NB4 (cell line): ENCODE data around the gene ANKRD39.

ENCODE experiments used
- DNase-seq: peaks from one replicate; pipeline ENCODE4 v3.0.0; 2010; ENCODE audit warnings: low read depth
- H3K4me3 ChIP-seq: one replicate; pipeline ENCODE4 v1.5.1; 2011; ENCODE audit warnings: mild to moderate bottlenecking, low read depth, low read length, moderate library complexity
- CTCF ChIP-seq: IDR thresholded peaks from one replicate; pipeline ENCODE4 v1.5.1; 2012; ENCODE audit warnings: low read depth, low read length
- MAX ChIP-seq: IDR thresholded peaks from 2 replicates; pipeline ENCODE4 v1.6.1; 2011; ENCODE audit warnings: low read depth, low read length
- MYC ChIP-seq: IDR thresholded peaks from 2 replicates; pipeline ENCODE4 v1.6.1; 2011; ENCODE audit warnings: low read depth, low read length
- POLR2A ChIP-seq: IDR thresholded peaks from 2 replicates; pipeline ENCODE4 v1.6.1; 2011; ENCODE audit warnings: mild to moderate bottlenecking; ENCODE audit not compliant: insufficient read length; ENCODE audit errors: extremely low read depth

Gene ANKRD39

DNA sequence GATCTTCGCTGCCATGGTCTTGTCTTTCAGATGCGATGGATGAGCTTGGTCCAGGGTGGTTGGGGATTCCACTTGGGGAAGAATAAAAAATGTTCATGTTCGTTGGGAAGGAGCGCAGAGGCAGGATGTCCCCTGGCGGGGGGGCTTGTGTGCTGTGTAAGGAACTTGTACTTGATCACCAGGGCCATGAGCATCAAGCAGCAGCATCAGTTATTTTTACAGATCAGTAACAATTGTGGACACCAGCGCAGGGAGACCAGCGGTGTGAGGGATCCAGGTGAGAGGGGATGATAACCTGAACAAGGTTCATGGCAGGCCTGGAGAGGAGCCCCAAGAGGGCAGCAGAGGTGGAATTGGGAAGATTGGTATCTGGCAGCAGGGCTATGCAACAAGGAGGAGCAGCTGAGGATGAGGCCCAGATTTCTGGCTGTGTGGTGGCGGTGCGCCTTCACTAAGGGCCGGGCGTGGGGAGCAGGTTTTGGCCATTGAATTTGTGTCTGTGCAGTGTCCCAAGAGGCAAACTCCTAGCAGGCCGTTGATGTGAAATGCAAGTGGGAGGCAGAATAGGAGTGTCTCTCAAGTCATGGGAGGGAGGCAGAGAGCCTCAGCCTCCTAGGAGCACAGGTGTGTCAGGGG, 37.8 kb downstream of the ANKRD39 start:
- no peak overlapping the region for H3K4me3 ChIP-seq
- no peak for DNase-seq
- TF ChIP-seq POLR2A: no peak

DNA sequence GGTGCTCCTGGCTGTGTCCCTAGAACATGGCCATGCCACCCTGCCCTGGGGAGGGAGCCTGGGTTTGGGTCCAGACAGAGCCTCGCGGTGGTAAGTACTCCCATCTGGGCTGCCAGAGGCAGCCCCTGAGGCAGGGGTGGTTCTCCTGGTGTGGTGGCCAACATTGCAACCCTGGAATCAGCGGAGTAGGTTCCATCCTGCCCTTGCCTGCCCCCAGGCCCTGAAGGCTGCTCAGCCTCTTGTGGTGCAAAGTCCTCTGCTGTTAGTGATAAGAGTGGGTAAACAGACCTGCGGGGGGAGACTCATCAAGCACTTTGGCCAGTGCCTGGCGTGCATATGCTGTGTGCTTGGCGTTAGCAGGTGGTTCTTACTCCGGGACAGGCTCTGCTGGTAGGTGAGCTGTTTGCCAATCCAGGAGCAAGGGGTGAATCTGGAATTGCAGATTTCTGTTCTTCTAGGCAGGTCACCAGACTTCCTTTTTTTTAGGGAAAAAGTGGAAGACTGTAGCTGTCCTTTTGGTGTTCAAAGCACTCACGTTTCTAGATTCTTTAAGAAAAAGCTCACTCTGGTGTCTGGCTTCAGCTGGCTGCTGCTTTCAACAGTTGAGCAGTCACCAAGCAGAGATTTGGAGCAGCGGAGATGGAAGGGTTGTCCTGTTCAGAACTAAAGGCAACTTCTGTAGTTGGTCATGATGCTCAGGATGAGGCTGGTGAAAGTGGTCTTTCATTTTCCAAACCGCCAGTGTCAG, 38.5 kb downstream of the ANKRD39 start:
- DNase-seq: peak; percentile 33
- TF ChIP-seq POLR2A (no peak), CTCF (no peak), MAX (no peak), MYC (no peak)
- peak overlapping the region; percentile 17 for H3K4me3 ChIP-seq

- DNase-seq: no peak
- H3K4me3 ChIP-seq: peak overlapping the region; percentile 82
- TF ChIP-seq MYC (no peak), POLR2A (no peak), CTCF (no peak), MAX (no peak)
These were observed 39.9 kb downstream of the ANKRD39 start for GRCh38 chr2:96817882-96818281.

- TF ChIP-seq MAX: no peak
- TF ChIP-seq MYC: no peak
- no peak for TF ChIP-seq CTCF
- no peak for TF ChIP-seq POLR2A
- peak overlapping the region; percentile 82 for H3K4me3 ChIP-seq
- DNase-seq: peak; percentile 49
These were observed 40.7 kb downstream of the ANKRD39 start for GRCh38 chr2:96816836-96817702.

DNA sequence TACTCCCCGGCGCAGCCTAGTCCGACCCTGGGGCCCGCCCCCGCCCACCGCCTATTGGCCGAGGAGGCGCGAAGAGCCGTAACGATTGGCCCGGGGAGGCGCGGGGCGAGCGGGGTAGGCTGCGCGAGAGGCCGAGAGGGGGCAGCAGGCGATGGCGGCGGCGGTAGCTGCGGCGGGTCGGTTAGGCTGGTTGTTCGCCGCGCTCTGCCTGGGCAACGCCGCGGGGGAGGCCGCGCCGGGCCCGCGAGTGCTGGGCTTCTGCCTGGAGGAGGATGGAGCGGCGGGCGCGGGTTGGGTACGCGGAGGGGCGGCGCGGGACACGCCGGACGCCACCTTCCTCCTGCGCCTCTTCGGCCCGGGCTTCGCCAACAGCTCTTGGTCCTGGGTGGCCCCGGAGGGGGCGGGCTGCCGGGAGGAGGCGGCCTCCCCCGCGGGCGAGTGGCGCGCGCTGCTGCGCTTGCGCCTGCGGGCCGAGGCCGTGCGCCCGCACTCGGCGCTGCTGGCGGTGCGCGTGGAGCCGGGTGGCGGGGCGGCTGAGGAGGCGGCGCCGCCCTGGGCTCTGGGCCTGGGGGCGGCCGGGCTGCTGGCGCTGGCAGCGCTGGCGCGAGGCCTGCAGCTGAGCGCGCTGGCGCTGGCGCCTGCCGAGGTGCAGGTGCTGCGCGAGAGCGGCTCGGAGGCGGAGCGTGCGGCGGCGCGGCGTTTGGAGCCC, 41.5 kb downstream of the ANKRD39 start, which contains the start of gene CNNM3:
Gene CNNM3, plus strand, starts transcription at position 142 of the 709 bp plus-strand sequence. Its CDS starts 10 bp downstream, at position 152.
- peak; percentile 16 for TF ChIP-seq MYC
- TF ChIP-seq MAX: no peak
- TF ChIP-seq POLR2A: peak; percentile 70
- peak; percentile 26 for TF ChIP-seq CTCF
- DNase-seq: peak; percentile 98
- peak within 1 kb of the TSS; percentile 82 for H3K4me3 ChIP-seq
